ENCODE measurements around the gene GCNA.

GCNA gene
- total RNA-seq = 5.4 to 23.7 (median 9.4) reads per million in 9 experiments

- H3K4me3 Mint-ChIP-seq = no peak within 1 kb of the TSS
- DNase-seq (no peak), ATAC-seq (replicated peaks) (peak; percentile 27)
- peak within 1 kb of the TSS; percentile 80 to 90 for H3K27ac Mint-ChIP-seq
- no peaks in the 10 kb centered on the region for H3K27me3 Mint-ChIP-seq
- peaks cover 45% of the 10 kb centered on the region for H3K36me3 Mint-ChIP-seq (ENCODE audit: insufficient read depth)
- no peaks in the 10 kb centered on the region for H3K9me3 Mint-ChIP-seq
- H3K4me1 Mint-ChIP-seq (ENCODE audit: low read depth in 2 of 2) = peaks cover 0 to 3% of the 10 kb centered on the region in 2 donors
Observed at GRCh38 chrX:71578253-71579135, at the start of gene GCNA. GCNA (plus strand) TSS chrX:71578437; CDS start chrX:71580822, 2,385 bp downstream.

GRCh38 chrX:71532078-71532752 lies 46.0 kb upstream of the GCNA start:
- Mint-ChIP-seq H3K27me3 (no peaks in the 10 kb centered on the region), H3K36me3 (ENCODE audit: insufficient read depth) (peaks cover 33% of the 10 kb centered on the region), H3K9me3 (no peaks in the 10 kb centered on the region), H3K4me1 (ENCODE audit: low read depth in 2 of 2) (peaks cover 11 to 16% of the 10 kb centered on the region in 2 donors), H3K27ac (peak overlapping the region; percentile 90 to 94), H3K4me3 (peak overlapping the region; percentile 99)
- peak; percentile 41 to 54 (median 42) for DNase-seq
- peak; percentile 61 for ATAC-seq (replicated peaks)

GRCh38 chrX:71532753-71533425 lies 45.3 kb upstream of the GCNA start, which contains the start of gene OGT:
OGT (plus strand) TSS chrX:71533104; CDS start chrX:71533300, 196 bp downstream.
- DNase-seq = peak; percentile 88 to 89 (median 88)
- Mint-ChIP-seq H3K4me1 (ENCODE audit: low read depth in 2 of 2) (peaks cover 11 to 16% of the 10 kb centered on the region in 2 donors), H3K27ac (peak within 1 kb of the TSS; percentile 90 to 94), H3K27me3 (no peaks in the 10 kb centered on the region), H3K9me3 (no peaks in the 10 kb centered on the region), H3K36me3 (ENCODE audit: insufficient read depth) (peaks cover 40% of the 10 kb centered on the region), H3K4me3 (peak within 1 kb of the TSS; percentile 99)
- ATAC-seq (replicated peaks) = peak; percentile 81

GRCh38 chrX:71533516-71533850 lies 44.8 kb upstream of the GCNA start:
- Mint-ChIP-seq H3K27ac (peak overlapping the region; percentile 90 to 94), H3K9me3 (no peaks in the 10 kb centered on the region), H3K4me1 (ENCODE audit: low read depth in 2 of 2) (peaks cover 11 to 16% of the 10 kb centered on the region in 2 donors), H3K27me3 (no peaks in the 10 kb centered on the region), H3K36me3 (ENCODE audit: insufficient read depth) (peaks cover 45% of the 10 kb centered on the region), H3K4me3 (peak overlapping the region; percentile 99)
- ATAC-seq (replicated peaks) = no peak
- DNase-seq = no peak

- peak; percentile 30 for ATAC-seq (replicated peaks)
- H3K4me1 Mint-ChIP-seq (ENCODE audit: low read depth in 2 of 2) = peaks cover 11 to 16% of the 10 kb centered on the region in 2 donors
- no peaks in the 10 kb centered on the region for H3K27me3 Mint-ChIP-seq
- DNase-seq = peak; percentile 37 to 50 (median 44)
- peaks cover 50% of the 10 kb centered on the region for H3K36me3 Mint-ChIP-seq (ENCODE audit: insufficient read depth)
- H3K9me3 Mint-ChIP-seq = no peaks in the 10 kb centered on the region
- peak overlapping the region; percentile 90 to 94 for H3K27ac Mint-ChIP-seq
- peak overlapping the region; percentile 99 for H3K4me3 Mint-ChIP-seq
Observed at GRCh38 chrX:71533851-71534561, 44.2 kb upstream of the GCNA start.

GRCh38 chrX:71534773-71535544 lies 43.3 kb upstream of the GCNA start:
- peaks cover 11 to 23% of the 10 kb centered on the region in 2 donors for H3K4me1 Mint-ChIP-seq (ENCODE audit: low read depth in 2 of 2)

GRCh38 chrX:71536285-71536684 lies 42.0 kb upstream of the GCNA start:
- DNase-seq (no peak), ATAC-seq (replicated peaks) (no peak)
- no peaks in the 10 kb centered on the region for H3K9me3 Mint-ChIP-seq
- peaks cover 62% of the 10 kb centered on the region for H3K36me3 Mint-ChIP-seq (ENCODE audit: insufficient read depth)
- peak overlapping the region; percentile 69 to 99 for H3K4me3 Mint-ChIP-seq
- H3K4me1 Mint-ChIP-seq (ENCODE audit: low read depth in 2 of 2) = peaks cover 15 to 28% of the 10 kb centered on the region in 2 donors
- peak overlapping the region; percentile 84 to 89 for H3K27ac Mint-ChIP-seq
- no peaks in the 10 kb centered on the region for H3K27me3 Mint-ChIP-seq

More at GRCh38 chrX:71534773-71535544, 43.3 kb upstream of the GCNA start:
- Mint-ChIP-seq H3K27ac (peak overlapping the region; percentile 90 to 94), H3K36me3 (ENCODE audit: insufficient read depth) (peaks cover 53% of the 10 kb centered on the region), H3K27me3 (no peaks in the 10 kb centered on the region), H3K4me3 (peak overlapping the region; percentile 99), H3K9me3 (no peaks in the 10 kb centered on the region)
- no peak for ATAC-seq (replicated peaks)
- no peak for DNase-seq

GRCh38 chrX:71537743-71538142 lies 40.5 kb upstream of the GCNA start:
- Mint-ChIP-seq H3K4me3 (peak overlapping the region; percentile 69 to 99), H3K27me3 (no peaks in the 10 kb centered on the region), H3K36me3 (ENCODE audit: insufficient read depth) (peaks cover 73% of the 10 kb centered on the region), H3K27ac (peak overlapping the region; percentile 84 to 89), H3K9me3 (no peaks in the 10 kb centered on the region), H3K4me1 (ENCODE audit: low read depth in 2 of 2) (peaks cover 18 to 36% of the 10 kb centered on the region in 2 donors)
- ATAC-seq (replicated peaks) (no peak), DNase-seq (no peak)

GRCh38 chrX:71540801-71541200 lies 37.4 kb upstream of the GCNA start:
- Mint-ChIP-seq H3K27me3 (no peaks in the 10 kb centered on the region), H3K4me3 (peak overlapping the region; percentile 69 to 99), H3K9me3 (no peaks in the 10 kb centered on the region), H3K36me3 (ENCODE audit: insufficient read depth) (peaks cover 75% of the 10 kb centered on the region), H3K4me1 (ENCODE audit: low read depth in 2 of 2) (peaks cover 20 to 52% of the 10 kb centered on the region in 2 donors), H3K27ac (peak overlapping the region; percentile 39 to 81)
- DNase-seq (no peak), ATAC-seq (replicated peaks) (peak; percentile 60)

- peaks cover 79% of the 10 kb centered on the region for H3K36me3 Mint-ChIP-seq (ENCODE audit: insufficient read depth)
- no peaks in the 10 kb centered on the region for H3K27me3 Mint-ChIP-seq
- no peaks in the 10 kb centered on the region for H3K9me3 Mint-ChIP-seq
- H3K4me3 Mint-ChIP-seq = peak overlapping the region; percentile 69 to 99
- H3K4me1 Mint-ChIP-seq (ENCODE audit: low read depth in 2 of 2) = peaks cover 21 to 52% of the 10 kb centered on the region in 2 donors
- DNase-seq (no peak), ATAC-seq (replicated peaks) (peak; percentile 20)
- H3K27ac Mint-ChIP-seq = peak overlapping the region; percentile 39 to 81
Observed at GRCh38 chrX:71541210-71542022, 36.8 kb upstream of the GCNA start.

GRCh38 chrX:71542411-71542810 lies 35.8 kb upstream of the GCNA start:
- H3K36me3 Mint-ChIP-seq (ENCODE audit: insufficient read depth) = peaks cover 79% of the 10 kb centered on the region
- no peak for DNase-seq
- H3K4me3 Mint-ChIP-seq = peak overlapping the region; percentile 69 to 99
- no peak for ATAC-seq (replicated peaks)
- H3K4me1 Mint-ChIP-seq (ENCODE audit: low read depth in 2 of 2) = peaks cover 22 to 48% of the 10 kb centered on the region in 2 donors
- H3K27me3 Mint-ChIP-seq = no peaks in the 10 kb centered on the region
- H3K27ac Mint-ChIP-seq = peak overlapping the region; percentile 39 to 81
- H3K9me3 Mint-ChIP-seq = no peaks in the 10 kb centered on the region

All from effector memory CD8-positive, alpha-beta T cell (primary cell).